Measurements from ENCODE around the gene CIC. TPM values are rescaled to one million over a fixed set of nuclear protein-coding genes. Genes with fewer than 3 reads are reported as not detected.

CIC gene
- total RNA-seq, 4 donors from 2014 or later, result 40.5 to 72.8 (median 67.2) TPM

DNA sequence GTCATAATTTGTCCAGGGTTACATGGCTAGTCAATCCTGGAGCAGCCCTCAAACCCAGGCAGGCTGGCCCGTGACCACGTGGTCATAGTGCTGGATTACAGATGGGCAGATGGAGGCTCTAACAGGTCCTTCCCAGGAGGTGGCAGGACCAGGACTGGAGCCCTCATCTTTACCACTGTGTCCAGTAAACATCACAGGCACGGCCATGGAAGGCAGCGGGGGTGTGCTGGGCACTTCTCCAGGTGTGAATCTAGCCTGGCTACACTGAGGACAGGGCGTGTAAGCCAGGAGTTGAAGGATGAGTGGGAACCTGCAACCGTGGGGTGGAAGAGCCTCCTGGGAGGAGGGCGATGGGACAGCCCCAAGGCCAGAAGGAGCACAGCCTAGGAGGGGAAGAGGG, 6.1 kb downstream of the CIC start:
- no peaks in the 10 kb centered on the region for H3K9me3 ChIP-seq
- no peaks in the 10 kb centered on the region for H3K27me3 ChIP-seq
- no peak overlapping the region for H3K4me3 ChIP-seq
- peaks cover 0 to 37% (median 0%) of the 10 kb centered on the region in 3 donors for H3K36me3 ChIP-seq
- peaks cover 11 to 50% (median 23%) of the 10 kb centered on the region in 4 donors for H3K4me1 ChIP-seq
- TF ChIP-seq POLR2A (IDR thresholded peaks at IDR 0.05), result no peak
- TF ChIP-seq, protein P1, sequence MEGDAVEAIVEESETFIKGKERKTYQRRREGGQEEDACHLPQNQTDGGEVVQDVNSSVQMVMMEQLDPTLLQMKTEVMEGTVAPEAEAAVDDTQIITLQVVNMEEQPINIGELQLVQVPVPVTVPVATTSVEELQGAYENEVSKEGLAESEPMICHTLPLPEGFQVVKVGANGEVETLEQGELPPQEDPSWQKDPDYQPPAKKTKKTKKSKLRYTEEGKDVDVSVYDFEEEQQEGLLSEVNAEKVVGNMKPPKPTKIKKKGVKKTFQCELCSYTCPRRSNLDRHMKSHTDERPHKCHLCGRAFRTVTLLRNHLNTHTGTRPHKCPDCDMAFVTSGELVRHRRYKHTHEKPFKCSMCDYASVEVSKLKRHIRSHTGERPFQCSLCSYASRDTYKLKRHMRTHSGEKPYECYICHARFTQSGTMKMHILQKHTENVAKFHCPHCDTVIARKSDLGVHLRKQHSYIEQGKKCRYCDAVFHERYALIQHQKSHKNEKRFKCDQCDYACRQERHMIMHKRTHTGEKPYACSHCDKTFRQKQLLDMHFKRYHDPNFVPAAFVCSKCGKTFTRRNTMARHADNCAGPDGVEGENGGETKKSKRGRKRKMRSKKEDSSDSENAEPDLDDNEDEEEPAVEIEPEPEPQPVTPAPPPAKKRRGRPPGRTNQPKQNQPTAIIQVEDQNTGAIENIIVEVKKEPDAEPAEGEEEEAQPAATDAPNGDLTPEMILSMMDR (IDR thresholded peaks at IDR 0.05), result no peak
- peak in 1 of 3 donors; percentile 27 for DNase-seq
- no peak overlapping the region for H3K27ac ChIP-seq

DNA sequence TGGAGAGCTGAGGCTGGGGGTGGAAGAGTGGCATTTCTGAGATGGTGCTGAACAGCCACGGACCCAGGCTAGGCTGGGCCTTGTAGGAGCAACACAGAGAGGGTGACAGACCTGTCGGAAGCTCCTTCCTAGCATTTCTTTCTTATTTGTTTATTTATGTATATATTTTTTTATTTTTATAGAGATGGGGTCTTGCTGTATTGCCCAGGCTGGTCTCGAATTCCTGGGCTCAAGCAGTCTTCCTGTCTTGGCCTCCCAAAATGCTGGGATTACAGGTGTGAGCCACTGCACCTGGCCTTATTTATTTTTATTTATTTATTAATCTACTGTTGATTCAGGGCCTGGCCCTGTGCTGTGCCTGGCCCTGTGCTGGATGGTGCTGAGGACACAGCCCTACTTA, 6.5 kb downstream of the CIC start:
- TF ChIP-seq, protein P1 (IDR thresholded peaks at IDR 0.05), result no peak
- no peak for TF ChIP-seq POLR2A (IDR thresholded peaks at IDR 0.05)
- no peaks in the 10 kb centered on the region for H3K27me3 ChIP-seq
- peaks cover 0 to 37% (median 0%) of the 10 kb centered on the region in 3 donors for H3K36me3 ChIP-seq
- peaks cover 11 to 47% (median 20%) of the 10 kb centered on the region in 4 donors for H3K4me1 ChIP-seq
- no peak overlapping the region for H3K27ac ChIP-seq
- no peak for DNase-seq
- no peak overlapping the region for H3K4me3 ChIP-seq
- no peaks in the 10 kb centered on the region for H3K9me3 ChIP-seq

GRCh38 chr19:42276284-42276683, 7.2 kb downstream of the CIC start:
- Histone ChIP-seq H3K9me3 (no peaks in the 10 kb centered on the region), H3K27me3 (no peaks in the 10 kb centered on the region), H3K4me1 (peaks cover 8 to 47% (median 17%) of the 10 kb centered on the region in 4 donors), H3K4me3 (no peak overlapping the region), H3K27ac (peak overlapping the region in 1 of 4 donors; percentile 38), H3K36me3 (peaks cover 0 to 37% (median 0%) of the 10 kb centered on the region in 3 donors)
- peak in 1 of 3 donors; percentile 47 for DNase-seq
- TF ChIP-seq, protein P1 (IDR thresholded peaks at IDR 0.05), result no peak
- TF ChIP-seq POLR2A (IDR thresholded peaks at IDR 0.05), result no peak

GRCh38 chr19:42276821-42277220, 7.8 kb downstream of the CIC start:
- H3K4me3 ChIP-seq, result no peak overlapping the region
- no peaks in the 10 kb centered on the region for H3K9me3 ChIP-seq
- no peak for DNase-seq
- TF ChIP-seq, protein P1 (IDR thresholded peaks at IDR 0.05), result no peak
- TF ChIP-seq POLR2A (IDR thresholded peaks at IDR 0.05), result no peak
- H3K27ac ChIP-seq, result peak overlapping the region in 1 of 4 donors; percentile 99
- H3K36me3 ChIP-seq, result peaks cover 0 to 34% (median 0%) of the 10 kb centered on the region in 3 donors
- no peaks in the 10 kb centered on the region for H3K27me3 ChIP-seq
- H3K4me1 ChIP-seq, result peaks cover 12 to 47% (median 21%) of the 10 kb centered on the region in 4 donors

- peak in 1 of 3 donors; percentile 46 for DNase-seq
- H3K4me1 ChIP-seq, result peaks cover 14 to 58% (median 30%) of the 10 kb centered on the region in 4 donors
- H3K36me3 ChIP-seq, result peaks cover 0 to 23% (median 0%) of the 10 kb centered on the region in 3 donors
- no peak overlapping the region for H3K4me3 ChIP-seq
- no peaks in the 10 kb centered on the region for H3K27me3 ChIP-seq
- TF ChIP-seq, protein P1 (IDR thresholded peaks at IDR 0.05), result no peak
- TF ChIP-seq POLR2A (IDR thresholded peaks at IDR 0.05), result no peak
- H3K27ac ChIP-seq, result peak overlapping the region in 2 of 4 donors; percentile 60 to 99
- no peaks in the 10 kb centered on the region for H3K9me3 ChIP-seq
Observed at GRCh38 chr19:42277821-42278451, 8.9 kb downstream of the CIC start.
